Neural progenitor cell (in vitro differentiated cells): ENCODE measurements around the gene BCAR1. TPM values are rescaled to one million over a fixed set of nuclear protein-coding genes. Genes with fewer than 3 reads are reported as not detected.
"Not testable (repeated sequence)": the region's sequence is repeated elsewhere in the genome, so short reads cannot be mapped to it uniquely, and the experiment has no call there.

Experiments used
- DNase-seq: peaks from one replicate; pipeline ENCODE4 v3.0.0-alpha.2; 2016; ENCODE audit warnings: low spot score
- H2AFZ ChIP-seq: fragments of 200-600 bp; sonication (generic); replicated peaks from 2 replicates; pipeline ENCODE4 v1.6.1; 2016; ENCODE audit warnings: antibody characterized with exemption
- H3F3A ChIP-seq: fragments of 200-600 bp; sonication (generic); 2 replicates; pipeline ENCODE4 v1.6.1; 2016; ENCODE audit warnings: antibody characterized with exemption, low read depth
- H3K27ac ChIP-seq: fragments of 200-600 bp; sonication (generic); 2 replicates; pipeline ENCODE4 v1.5.1; 2016; ENCODE audit warnings: mild to moderate bottlenecking
- H3K27me3 ChIP-seq: fragments of 200-600 bp; sonication (generic); 2 replicates; pipeline ENCODE4 v1.6.1; 2016; ENCODE audit warnings: mild to moderate bottlenecking, moderate library complexity
- H3K36me3 ChIP-seq: fragments of 200-600 bp; sonication (generic); 2 replicates; pipeline ENCODE4 v1.5.1; 2016
- H3K4me1 ChIP-seq: fragments of 200-600 bp; sonication (generic); 2 replicates; pipeline ENCODE4 v1.6.1; 2016; ENCODE audit warnings: mixed run types
- H3K4me2 ChIP-seq: fragments of 200-600 bp; sonication (generic); 2 replicates; pipeline ENCODE4 v1.6.1; 2016
- H3K4me3 ChIP-seq: fragments of 200-600 bp; sonication (generic); 2 replicates; pipeline ENCODE4 v1.5.1; 2016
- H3K79me2 ChIP-seq: fragments of 200-600 bp; sonication (generic); 2 replicates; pipeline ENCODE4 v1.6.1; 2016; ENCODE audit warnings: low read depth
- H3K9ac ChIP-seq: fragments of 200-600 bp; sonication (generic); 2 replicates; pipeline ENCODE4 v1.6.1; 2016
- H3K9me3 ChIP-seq: fragments of 200-600 bp; sonication (generic); 2 replicates; pipeline ENCODE4 v1.5.1; 2016; ENCODE audit warnings: low read depth
- H4K20me1 ChIP-seq: fragments of 200-600 bp; sonication (generic); 2 replicates; pipeline ENCODE4 v1.6.1; 2016; ENCODE audit warnings: low read depth
- H3K27ac Mint-ChIP-seq: 3 replicates; pipeline ENCODE4 v1.8.0; 2021; ENCODE audit warnings: mixed read lengths
- H3K27me3 Mint-ChIP-seq: 2 replicates; pipeline ENCODE4 v1.8.0; 2022; ENCODE audit warnings: low read depth, mild to moderate bottlenecking, inconsistent platforms, moderate library complexity, mixed read lengths; ENCODE audit not compliant: insufficient read depth
- H3K36me3 Mint-ChIP-seq: 3 replicates; pipeline ENCODE4 v1.8.0; 2021; ENCODE audit warnings: mixed read lengths
- H3K4me1 Mint-ChIP-seq: 3 replicates; pipeline ENCODE4 v1.8.0; 2021; ENCODE audit warnings: mixed read lengths
- H3K4me3 Mint-ChIP-seq: 3 replicates; pipeline ENCODE4 v1.8.0; 2021; ENCODE audit warnings: mild to moderate bottlenecking, moderate library complexity, mixed read lengths
- H3K9me3 Mint-ChIP-seq: 3 replicates; pipeline ENCODE4 v1.8.0; 2020; ENCODE audit warnings: mixed read lengths
- CTCF ChIP-seq: fragments of 200-600 bp; sonication (generic); IDR thresholded peaks from 2 replicates; pipeline ENCODE4 v1.5.1; 2017; ENCODE audit warnings: antibody characterized with exemption, mild to moderate bottlenecking
- EZH2 ChIP-seq: fragments of 200-600 bp; sonication (generic); IDR thresholded peaks from 2 replicates; pipeline ENCODE4 v1.6.1; 2017; ENCODE audit warnings: antibody characterized with exemption, mild to moderate bottlenecking, moderate library complexity
- EZH2phosphoT487 ChIP-seq: fragments of 200-600 bp; sonication (generic); IDR thresholded peaks from 2 replicates; pipeline ENCODE4 v1.6.1; 2017; ENCODE audit warnings: antibody characterized with exemption
- total RNA-seq: library from RNA; depleted of rRNA; stranded (reverse); fragments of >200 nt; gene quantifications from 2 replicates; pipeline ENCODE4 v1.2.3, GENCODE V29; 2015; ENCODE audit warnings: low replicate concordance

Gene BCAR1
- total RNA-seq, 1 donor from 2014 or later, result 10.9 TPM

DNA sequence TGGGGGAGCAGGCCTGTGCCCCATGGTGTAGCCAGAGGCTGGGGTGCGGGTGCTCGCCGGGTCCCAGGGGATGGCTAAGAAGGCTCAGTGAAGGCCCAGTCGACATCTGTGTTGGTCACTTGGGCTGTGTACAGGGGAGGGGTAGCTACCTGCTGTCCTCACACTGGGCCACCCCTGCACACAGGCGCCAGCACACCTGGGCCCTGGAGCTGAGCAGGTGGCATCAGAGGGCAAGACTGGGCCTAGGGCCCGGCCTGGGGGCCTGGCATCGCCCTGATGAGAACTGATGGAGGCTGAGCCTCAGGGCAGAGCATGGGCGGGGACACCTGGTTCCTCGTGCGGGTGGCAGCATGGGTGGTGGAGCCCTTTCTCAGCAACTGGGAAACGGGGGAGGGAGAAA is 43.6 kb downstream of the BCAR1 start:
- no peaks in the 10 kb centered on the region for H3F3A ChIP-seq
- no peaks in the 10 kb centered on the region for H3K36me3 ChIP-seq
- no peak overlapping the region for H3K4me2 ChIP-seq
- H3K4me1 ChIP-seq, result no peaks in the 10 kb centered on the region
- H3K27ac ChIP-seq, result no peak overlapping the region
- no peak overlapping the region for H2AFZ ChIP-seq
- TF ChIP-seq EZH2 (no peak), CTCF (no peak), EZH2phosphoT487 (no peak)
- H3K4me1 Mint-ChIP-seq, result peaks cover 13% of the 10 kb centered on the region
- no peaks in the 10 kb centered on the region for H3K36me3 Mint-ChIP-seq
- H4K20me1 ChIP-seq, result no peaks in the 10 kb centered on the region
- H3K4me3 ChIP-seq, result no peak overlapping the region
- no peak overlapping the region for H3K9ac ChIP-seq
- no peak for DNase-seq
- no peak overlapping the region for H3K4me3 Mint-ChIP-seq
- H3K27ac Mint-ChIP-seq, result no peak overlapping the region
- H3K27me3 ChIP-seq, result no peaks in the 10 kb centered on the region
- no peaks in the 10 kb centered on the region for H3K79me2 ChIP-seq
- peaks cover 10% of the 10 kb centered on the region for H3K27me3 Mint-ChIP-seq
- H3K9me3 Mint-ChIP-seq, result no peaks in the 10 kb centered on the region
- no peaks in the 10 kb centered on the region for H3K9me3 ChIP-seq

DNA sequence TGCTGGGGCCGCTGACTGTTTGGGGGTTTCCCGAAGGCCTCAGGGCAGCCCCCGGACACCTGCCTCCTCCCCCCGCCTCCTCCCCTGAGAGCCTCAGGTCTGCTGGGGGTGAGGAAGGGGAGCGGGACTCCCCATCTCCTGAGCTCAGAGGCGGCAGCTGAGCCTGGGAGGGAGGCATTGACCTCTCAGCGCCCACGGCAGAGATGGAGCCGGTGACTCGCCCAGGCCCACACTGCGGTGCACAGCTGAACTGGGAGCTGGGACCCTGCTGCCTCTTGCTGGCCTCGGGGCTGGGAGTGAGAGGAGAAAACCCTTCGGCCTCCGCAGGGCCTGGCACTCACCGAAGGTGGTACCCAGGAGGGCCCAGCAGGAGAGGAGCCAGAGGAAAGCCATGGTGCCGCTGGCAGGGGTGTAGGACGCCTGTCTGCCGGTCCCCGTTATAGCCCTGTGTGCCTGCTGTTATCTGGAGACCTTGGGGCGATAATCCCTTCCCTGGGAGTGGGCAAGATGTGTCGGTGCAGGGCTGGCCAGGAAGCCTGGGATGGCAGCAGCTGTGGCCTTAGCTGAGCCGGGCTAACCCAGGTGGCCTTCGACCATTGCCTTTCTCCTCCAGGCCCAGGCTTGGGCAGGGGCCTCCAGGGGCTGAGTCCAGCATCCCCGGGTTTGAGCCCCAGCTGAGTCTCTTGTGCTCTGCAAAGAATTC is 44.5 kb downstream of the BCAR1 start, which contains the start of gene CTRB2:
Gene CTRB2 (minus strand): TSS at position 413 of the 703 bp plus-strand sequence. CDS start 20 bp downstream, at position 393.
- no peak for TF ChIP-seq CTCF
- TF ChIP-seq EZH2, result no peak
- TF ChIP-seq EZH2phosphoT487, result no peak
- Mint-ChIP-seq H3K27ac (no peak within 1 kb of the TSS), H3K4me3 (no peak within 1 kb of the TSS), H3K27me3 (peaks cover 6% of the 10 kb centered on the region), H3K4me1 (peaks cover 7% of the 10 kb centered on the region), H3K9me3 (no peaks in the 10 kb centered on the region), H3K36me3 (no peaks in the 10 kb centered on the region)
- Histone ChIP-seq H3K36me3 (no peaks in the 10 kb centered on the region), H3K9ac (no peak within 1 kb of the TSS), H2AFZ (no peak within 1 kb of the TSS), H3F3A (no peaks in the 10 kb centered on the region), H3K9me3 (no peaks in the 10 kb centered on the region), H4K20me1 (no peaks in the 10 kb centered on the region), H3K4me3 (no peak within 1 kb of the TSS), H3K4me2 (no peak within 1 kb of the TSS), H3K27ac (no peak within 1 kb of the TSS), H3K27me3 (no peaks in the 10 kb centered on the region), H3K4me1 (no peaks in the 10 kb centered on the region), H3K79me2 (no peaks in the 10 kb centered on the region)
- DNase-seq, result no peak

DNA sequence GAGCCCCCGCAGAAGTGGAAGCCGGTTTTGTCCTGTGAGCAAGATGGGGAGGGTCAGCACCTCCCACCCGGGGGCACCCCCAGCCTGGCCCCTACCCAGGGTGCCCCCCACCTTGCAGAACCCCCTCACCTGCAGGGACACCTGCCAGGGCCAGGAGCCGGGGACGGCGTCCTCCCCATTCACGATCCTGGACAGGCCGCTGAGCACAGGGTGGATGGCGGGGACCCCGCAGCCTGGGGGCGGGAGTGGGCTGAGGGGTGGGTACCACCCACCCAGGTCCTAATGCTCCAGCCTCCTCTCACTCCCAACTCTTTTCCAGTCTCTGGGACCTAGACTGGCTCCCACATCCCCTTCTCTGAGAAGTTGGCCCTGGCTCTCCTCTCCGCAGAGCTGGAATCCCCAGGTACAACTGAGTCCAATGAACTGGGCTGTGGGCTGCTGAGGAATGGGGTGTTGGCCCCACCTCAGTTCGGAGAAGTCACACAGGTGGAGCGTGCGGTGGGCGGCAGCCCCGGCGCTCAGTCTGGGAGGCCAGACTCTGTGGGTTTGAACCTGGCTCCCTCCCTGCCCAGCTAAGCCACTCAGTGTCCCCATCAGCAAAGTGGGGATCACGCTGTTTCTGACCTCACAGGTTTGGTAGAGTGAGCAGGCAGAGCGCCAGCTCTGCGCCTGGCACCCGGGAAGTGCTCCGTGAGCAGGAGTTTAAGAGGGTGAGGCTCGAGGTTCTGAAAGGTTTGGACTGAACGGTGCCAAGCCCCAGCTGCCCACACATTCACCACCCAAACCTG is 45.3 kb downstream of the BCAR1 start:
- H3K4me3 ChIP-seq, H3K4me1 Mint-ChIP-seq, H3K79me2 ChIP-seq, H3K27me3 ChIP-seq, H3K4me1 ChIP-seq, H3K36me3 ChIP-seq, DNase-seq, H3K27ac ChIP-seq, H3K9me3 ChIP-seq, H3K27ac Mint-ChIP-seq, H3K27me3 Mint-ChIP-seq, H3F3A ChIP-seq, H4K20me1 ChIP-seq, H3K4me2 ChIP-seq, H3K36me3 Mint-ChIP-seq, H2AFZ ChIP-seq, H3K9ac ChIP-seq, H3K9me3 Mint-ChIP-seq, H3K4me3 Mint-ChIP-seq: not testable (repeated sequence)

DNA sequence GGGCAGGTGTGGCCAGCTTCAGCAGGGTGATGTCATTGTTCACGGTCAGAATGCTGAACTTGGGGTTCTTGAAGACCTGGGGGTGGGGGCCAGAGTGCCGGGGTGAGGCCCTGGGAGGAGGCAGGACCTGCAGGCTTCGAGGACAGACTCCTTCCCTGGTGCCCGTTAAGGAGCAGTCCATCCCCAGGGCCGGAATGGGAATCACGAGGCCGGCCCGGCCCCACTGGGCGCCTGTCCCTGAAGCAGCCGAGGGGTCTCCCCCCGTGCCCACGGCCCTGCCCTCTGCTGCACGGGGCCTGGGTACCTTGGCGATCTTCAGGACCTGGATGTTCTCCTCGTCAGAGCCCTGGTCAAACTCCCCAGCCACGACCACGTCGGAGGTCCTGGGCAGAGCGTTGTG is 46.0 kb downstream of the BCAR1 start:
- not testable (repeated sequence) for DNase-seq, H3K9me3 ChIP-seq, H2AFZ ChIP-seq, H3F3A ChIP-seq, H3K27me3 ChIP-seq, H4K20me1 ChIP-seq, H3K4me1 Mint-ChIP-seq, H3K4me1 ChIP-seq, H3K27me3 Mint-ChIP-seq, H3K27ac ChIP-seq, H3K27ac Mint-ChIP-seq, H3K4me2 ChIP-seq, H3K9ac ChIP-seq, H3K36me3 Mint-ChIP-seq, H3K79me2 ChIP-seq, H3K9me3 Mint-ChIP-seq, H3K4me3 ChIP-seq, H3K4me3 Mint-ChIP-seq, H3K36me3 ChIP-seq

DNA sequence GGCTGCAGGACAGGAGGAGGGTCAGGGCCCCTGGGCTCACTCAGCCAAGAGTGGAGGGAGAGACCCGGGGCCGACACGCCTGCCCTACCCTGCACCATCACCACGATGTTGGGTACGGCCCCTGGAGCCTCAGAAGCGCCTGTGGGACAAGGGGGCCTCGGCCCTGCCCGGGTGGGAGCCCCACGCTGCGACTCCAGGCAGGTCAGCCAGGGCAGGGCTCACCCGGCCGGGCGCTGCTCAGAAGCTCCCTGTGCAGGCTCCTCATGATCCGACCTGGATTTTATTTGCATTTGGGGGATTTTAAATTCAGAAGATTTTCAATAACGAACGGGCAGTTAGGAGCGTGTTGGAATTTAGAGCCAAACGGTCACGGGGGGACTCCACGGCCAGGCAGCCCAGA is 46.5 kb downstream of the BCAR1 start:
- H3K27me3 ChIP-seq, H3K36me3 Mint-ChIP-seq, H4K20me1 ChIP-seq, H3K4me2 ChIP-seq, H2AFZ ChIP-seq, H3K4me1 Mint-ChIP-seq, H3K27me3 Mint-ChIP-seq, H3K27ac Mint-ChIP-seq, H3K4me3 Mint-ChIP-seq, H3K36me3 ChIP-seq, H3K9me3 Mint-ChIP-seq, H3K4me1 ChIP-seq, H3K79me2 ChIP-seq, DNase-seq, H3K4me3 ChIP-seq, H3K27ac ChIP-seq, H3F3A ChIP-seq, H3K9me3 ChIP-seq, H3K9ac ChIP-seq: not testable (repeated sequence)
